GM12878 (cell line): Measurements from ENCODE around the gene CACHD1. TPM values are rescaled to one million over a fixed set of nuclear protein-coding genes. Genes with fewer than 3 reads are reported as not detected.

ENCODE experiments used
- ATAC-seq: fragments of 200-7000 bp; cut with Tn5 transposase; 3 replicates; pipeline ENCODE4 v1.9.1; 2020; ENCODE audit warnings: mild to moderate bottlenecking, moderate library complexity
- BruUV-seq: library from RNA; stranded (reverse); fragments of 400-500 nt; replicated peaks from 2 replicates; lab custom pipeline; 2021; lab: Mats Ljungman, UMichigan
- CTCF ChIA-PET: fragments of 300-600 bp; sonication (Branson Sonifier 250); formaldehyde crosslinking; extraction: SDS; loops from one replicate; lab custom pipeline; 2021; ENCODE audit warnings: inconsistent platforms; lab: Yijun Ruan, JAX
- POLR2A ChIA-PET: fragments of 350-600 bp; formaldehyde crosslinking; extraction: SDS; loops from one replicate; lab custom pipeline; 2021; ENCODE audit warnings: inconsistent platforms; lab: Charles Lee
- RAD21 ChIA-PET: fragments of 300-600 bp; sonication (Branson Sonifier 250); formaldehyde crosslinking; loops from one replicate; lab custom pipeline; 2023; ENCODE audit warnings: antibody characterized with exemption; ENCODE audit not compliant: unreplicated experiment; lab: Charles Lee
- SMC1A ChIA-PET: fragments of 300-600 bp; sonication (Branson Sonifier 250); formaldehyde crosslinking; loops from one replicate; lab custom pipeline; 2023; ENCODE audit not compliant: unreplicated experiment, uncharacterized antibody; lab: Charles Lee
- DNase-seq: peaks from one replicate; pipeline ENCODE4 v3.0.0-alpha.2; 2011; ENCODE audit warnings: low read depth, low spot score
- FAIRE-seq: peaks from 3 replicates; lab custom pipeline; 2011; peaks lifted over from hg19 to GRCh38; lab: Jason Lieb, UNC
- H2AFZ ChIP-seq: 2 replicates; pipeline ENCODE4 v1.6.0; 2011; ENCODE audit warnings: low read depth, low read length, control low read depth; ENCODE audit not compliant: control insufficient read depth
- H3K27ac ChIP-seq: 2 replicates; pipeline ENCODE4 v1.5.1; 2011; ENCODE audit warnings: control low read depth; ENCODE audit not compliant: control insufficient read depth, insufficient read depth
- H3K27me3 ChIP-seq, 2 experiments: replicated peaks in 1 of 2; 2 replicates each; pipeline versions ENCODE4 v1.6.0 to v1.6.1; 2011; ENCODE audit warnings: low read length in 1 of 2; ENCODE audit not compliant: control insufficient read depth in 2 of 2, insufficient read depth in 2 of 2
- H3K36me3 ChIP-seq, 2 experiments: 2 replicates each; pipeline ENCODE4 v1.5.1; 2011; ENCODE audit warnings: low read length in 1 of 2; ENCODE audit not compliant: control insufficient read depth in 2 of 2, insufficient read depth in 2 of 2
- H3K4me1 ChIP-seq: 2 replicates; pipeline ENCODE4 v1.6.1; 2011; ENCODE audit warnings: mild to moderate bottlenecking, low read length, moderate library complexity, mixed read lengths; ENCODE audit not compliant: control insufficient read depth, insufficient read depth
- H3K4me2 ChIP-seq: 2 replicates; pipeline ENCODE4 v1.6.0; 2011; ENCODE audit warnings: control low read depth; ENCODE audit not compliant: control insufficient read depth, insufficient read depth
- H3K4me3 ChIP-seq: fragments of 200-600 bp; sonication (generic); 2 replicates; pipeline ENCODE4 v1.5.1; 2016
- H3K79me2 ChIP-seq: 2 replicates; pipeline ENCODE4 v1.6.0; 2011; ENCODE audit warnings: low read length; ENCODE audit not compliant: control insufficient read depth, insufficient read depth
- H3K9ac ChIP-seq: 2 replicates; pipeline ENCODE4 v1.8.0; 2011; ENCODE audit warnings: low read length, control low read depth, mixed read lengths; ENCODE audit not compliant: control insufficient read depth, insufficient read depth
- H3K9me3 ChIP-seq: replicated peaks from 3 replicates; pipeline ENCODE4 v1.5.1; 2011; ENCODE audit warnings: mild to moderate bottlenecking, low read length; ENCODE audit not compliant: control insufficient read depth, insufficient read depth
- H4K20me1 ChIP-seq: 2 replicates; pipeline ENCODE4 v1.6.0; 2011; ENCODE audit not compliant: control insufficient read depth, insufficient read depth
- BACH1 ChIP-seq: fragments of 450-650 bp; IDR thresholded peaks from 2 replicates; pipeline ENCODE4 v1.6.1; 2017; ENCODE audit warnings: mild to moderate bottlenecking, borderline replicate concordance
- BCL11A ChIP-seq: IDR thresholded peaks from 2 replicates; pipeline ENCODE4 v1.6.1; 2011; ENCODE audit warnings: low read depth, low read length
- BCLAF1 ChIP-seq: fragments of 450-650 bp; IDR thresholded peaks from 2 replicates; pipeline ENCODE4 v1.6.1; 2017; ENCODE audit warnings: antibody characterized with exemption, mild to moderate bottlenecking, moderate library complexity
- CEBPZ ChIP-seq: fragments of 150-350 bp; IDR thresholded peaks from 2 replicates; pipeline ENCODE4 v1.6.1; 2016; ENCODE audit warnings: low read depth, low read length
- CREM ChIP-seq: IDR thresholded peaks from 2 replicates; pipeline ENCODE4 v1.6.1; 2014; ENCODE audit warnings: antibody characterized with exemption, low read depth
- HDGF ChIP-seq: fragments of 450-650 bp; IDR thresholded peaks from 2 replicates; pipeline ENCODE4 v1.6.1; 2016; ENCODE audit warnings: antibody characterized with exemption
- PAX5 ChIP-seq: IDR thresholded peaks from 2 replicates; pipeline ENCODE4 v1.6.1; 2011; ENCODE audit warnings: low read depth, low read length, borderline replicate concordance
- PRDM15 ChIP-seq: fragments of 450-650 bp; formaldehyde crosslinking; IDR thresholded peaks from 2 replicates; pipeline ENCODE4 v1.4.0; 2020; ENCODE audit warnings: mild to moderate bottlenecking, moderate library complexity
- RUNX3 ChIP-seq: IDR thresholded peaks from 2 replicates; pipeline ENCODE4 v1.6.1; 2012; ENCODE audit warnings: low read length, inconsistent platforms
- SREBF2 ChIP-seq: IDR thresholded peaks from 2 replicates; pipeline ENCODE4 v1.6.1; 2012; ENCODE audit warnings: mild to moderate bottlenecking, low read length
- WGBS: methylation state at CpG from one replicate; pipeline ENCODE4 v1.1.6; 2016; ENCODE audit warnings: low lambda C conversion rate; ENCODE audit not compliant: insufficient replicate concordance, insufficient coverage; ENCODE audit errors: missing lambda C conversion rate; 5-methylcytosine and 5-hydroxymethylcytosine counted together
- in situ Hi-C: fragments of 300-500 bp; cut with MboI; formaldehyde crosslinking; loops from 9 replicates; pipeline ENCODE4 v1.14.3; 2018; ENCODE audit warnings: mixed read lengths
- intact Hi-C: fragments of 100-400 bp; cut with micrococcal nuclease; formaldehyde crosslinking; loops from one replicate; pipeline ENCODE4 v1.14.2; 2022; ENCODE audit not compliant: unreplicated experiment
- polyA plus RNA-seq, 11 experiments: library from polyadenylated mRNA; depleted of rRNA in 4 of 11; unstranded in 6 of 11; stranded (reverse) in 5 of 11; fragments of >200 nt; fragmentation: Nextera tagmentation in 4 of 11; fragmentation: Illumina TruSeq in 1 of 11; extraction: Ambion mirVana in 4 of 11; extraction: Trizol in 1 of 11; gene quantifications; 1 replicate in 1 of 11; 2 replicates in 10 of 11; pipeline versions ENCODE4 v1.2.1 to v1.2.3, GENCODE V29; 2011 to 2016; ENCODE audit warnings: inconsistent platforms in 2 of 11, missing spikeins in 2 of 11, low read depth in 1 of 11
- total RNA-seq, 4 experiments: library from RNA; depleted of rRNA in 3 of 4; stranded (reverse); fragments of >200 nt in 3 of 4; fragmentation: Illumina TruSeq in 1 of 4; extraction: Trizol in 1 of 4; gene quantifications; 2 replicates each; pipeline versions ENCODE4 v1.2.1 to v1.2.3, GENCODE V29; 2013 to 2021

CACHD1 gene
- total and polyA plus RNA-seq, 10 of the 15 experiments (the other 5 are each of a cell fraction or from before 2014, with no cell fraction given) = 0.03 TPM; not detected in 9

DNA sequence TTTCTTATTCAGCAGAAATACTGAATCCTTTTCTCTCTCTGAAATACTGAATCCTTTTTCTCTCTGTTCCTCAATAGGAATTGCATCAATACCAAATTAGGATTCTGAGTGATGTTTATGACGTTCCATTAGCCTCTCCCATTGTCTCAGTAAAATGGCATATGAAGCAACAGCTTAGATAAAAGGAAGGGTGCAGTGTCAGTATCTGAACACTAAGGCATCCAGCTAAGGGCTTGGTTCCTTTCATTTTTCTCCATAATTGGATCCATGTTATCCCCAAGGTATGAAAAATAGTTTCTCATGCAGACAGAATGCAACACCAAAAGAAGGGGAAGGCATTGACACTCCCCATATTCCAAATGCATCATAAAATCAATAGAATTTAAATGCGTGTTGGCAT, 213.5 kb downstream of the CACHD1 start:
- no peaks in the 10 kb centered on the region for H3K9me3 ChIP-seq
- H3K27ac ChIP-seq = no peak overlapping the region
- H3K27me3 ChIP-seq = no peaks in the 10 kb centered on the region
- in situ Hi-C loops (loop anchor here (25.0 kb wide), 1 partner anchor 354 kb away; no protein-coding TSS in a partner anchor), intact Hi-C loops (no loop called here)
- no peak overlapping the region for H3K4me3 ChIP-seq
- DNase-seq (no peak), ATAC-seq (no peak)
- no peaks in the 10 kb centered on the region for H3K79me2 ChIP-seq
- 21% methylated on average over 2 of the region's 2 CpGs for WGBS
- no peaks in the 10 kb centered on the region for H3K36me3 ChIP-seq
- BruUV-seq = no TSS peak
- H3K4me1 ChIP-seq = no peaks in the 10 kb centered on the region
- H2AFZ ChIP-seq = no peak overlapping the region
- H3K4me2 ChIP-seq = no peak overlapping the region
- ChIA-PET RAD21 (no interaction called here), CTCF (interaction anchor here (0.8 to 1.1 kb wide), 2 partner anchors 10 to 140 kb away, joined by 3 read pairs; no protein-coding TSS in a partner anchor)
- no peaks in the 10 kb centered on the region for H4K20me1 ChIP-seq
- H3K9ac ChIP-seq = no peak overlapping the region
- TF ChIP-seq BCL11A (no peak), RUNX3 (no peak), PAX5 (no peak), BACH1 (no peak), CEBPZ (no peak), BCLAF1 (no peak), CREM (no peak), HDGF (no peak), SREBF2 (no peak), PRDM15 (no peak)
- TF ChIP-seq, all 136 proteins: peak for 0
- SMC1A ChIA-PET = interaction anchor here (1.6 kb wide), 1 partner anchor 13 kb away, joined by 3 read pairs; no protein-coding TSS in a partner anchor
- POLR2A ChIA-PET = no interaction called here
- no peak for FAIRE-seq
